ENCODE measurements around the gene SORCS3.

Gene SORCS3

GRCh38 chr10:105206616-105207015 is 565.5 kb downstream of the SORCS3 start:
- DNase-seq = no peak

DNA sequence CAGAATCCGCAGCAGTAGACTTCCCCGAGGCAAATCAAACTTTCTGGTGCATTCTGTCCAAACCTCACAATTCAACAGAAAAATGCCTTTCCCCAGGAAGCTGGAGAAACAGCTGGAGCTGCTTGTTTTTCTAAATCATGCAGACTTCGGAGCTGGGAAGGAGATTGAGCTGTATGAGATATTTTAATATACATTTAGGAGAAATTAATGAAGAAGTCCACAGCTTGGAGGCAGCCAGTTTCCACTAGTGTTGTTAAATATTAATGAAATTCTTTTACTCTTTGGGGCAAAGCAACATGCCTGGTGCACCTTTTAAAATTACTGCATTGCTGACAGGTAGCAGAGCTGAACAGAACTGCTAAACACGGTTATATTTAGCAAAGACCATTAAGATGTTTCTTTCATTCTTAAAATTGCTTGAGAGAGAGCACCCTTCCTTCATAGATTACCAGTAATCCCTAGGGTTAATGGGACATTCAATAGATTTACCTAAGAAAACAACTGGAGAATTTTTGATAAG is 566.4 kb downstream of the SORCS3 start:
- DNase-seq = no peak

DNA sequence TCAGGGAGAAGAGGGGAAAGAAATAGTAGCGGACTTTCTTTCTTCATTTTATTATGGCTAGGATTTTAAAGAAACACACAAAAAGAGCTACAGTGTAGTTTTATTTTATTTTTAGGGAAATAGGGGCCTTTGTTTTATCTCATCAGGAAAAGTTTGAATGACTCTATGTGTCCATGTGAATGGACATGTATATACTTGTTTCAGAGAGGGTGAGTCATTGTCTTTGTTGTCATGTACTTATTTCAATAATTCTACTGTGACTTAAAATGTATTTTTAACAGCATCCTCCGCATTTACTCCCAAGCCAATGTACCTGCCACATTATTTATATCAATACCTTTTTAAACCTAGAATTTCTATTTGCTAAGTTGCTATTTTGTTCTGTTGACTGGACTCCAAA is 569.5 kb downstream of the SORCS3 start:
- no peak for DNase-seq

DNA sequence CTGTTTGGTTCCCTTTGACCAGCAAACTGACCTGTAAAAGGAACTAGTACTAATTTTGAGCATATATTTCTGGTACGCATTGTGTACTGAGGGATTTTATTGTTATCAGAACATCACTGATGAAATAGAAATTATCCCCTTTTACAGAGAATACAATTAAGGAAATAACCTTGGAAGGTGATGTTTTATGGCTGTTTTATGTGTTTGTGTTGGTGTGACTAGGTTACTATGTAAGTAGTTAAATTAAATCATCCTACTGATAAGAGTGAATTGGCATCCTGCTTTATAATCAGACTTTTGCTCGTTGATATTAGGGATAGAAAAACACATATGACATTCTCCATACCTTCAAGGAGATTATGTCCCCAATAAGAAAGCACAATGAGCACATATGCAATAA is 596.6 kb downstream of the SORCS3 start:
- no peak for DNase-seq

DNA sequence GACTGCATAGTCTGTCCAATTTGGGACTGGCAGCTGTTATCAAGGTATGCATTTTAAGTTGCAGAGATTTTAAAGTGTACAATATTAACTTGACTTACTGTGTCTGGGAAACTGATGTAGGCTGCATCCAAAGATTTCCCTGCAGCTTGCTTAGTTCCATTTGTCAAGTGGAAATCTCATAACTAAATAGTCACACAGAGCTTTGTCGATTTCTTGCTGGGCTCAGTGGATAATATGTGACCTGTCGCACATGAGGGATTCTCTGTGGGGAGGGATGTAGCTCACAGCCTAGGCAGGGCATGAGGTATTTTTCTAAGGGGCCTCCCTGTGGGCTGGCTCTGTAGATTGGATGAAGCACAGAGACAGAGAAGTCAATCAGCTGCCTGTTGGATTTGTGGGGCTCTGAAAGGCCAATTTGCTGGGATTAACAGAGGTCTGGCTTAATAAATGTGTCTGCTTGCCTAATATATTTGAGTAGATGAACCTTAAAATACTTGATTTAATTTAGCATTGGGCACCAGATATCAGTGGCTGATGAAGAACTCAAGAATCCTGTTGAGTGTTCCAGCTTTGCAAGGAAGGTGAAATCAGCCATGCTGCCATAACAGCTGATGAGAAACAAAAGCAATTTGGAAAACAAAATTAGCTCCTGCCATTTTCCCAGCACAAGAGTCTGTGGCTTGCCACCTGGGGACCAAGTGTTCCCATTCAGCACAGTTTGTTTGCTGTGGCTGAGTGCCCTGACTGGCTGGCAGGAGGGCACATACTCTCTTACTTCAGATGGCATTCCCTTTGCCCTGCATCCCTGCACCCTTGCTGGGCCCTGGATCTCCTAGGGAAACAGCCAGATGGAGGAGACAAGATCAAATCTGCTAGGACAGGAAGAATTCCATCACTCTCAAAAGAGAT is 598.5 kb downstream of the SORCS3 start:
- DNase-seq = no peak

DNA sequence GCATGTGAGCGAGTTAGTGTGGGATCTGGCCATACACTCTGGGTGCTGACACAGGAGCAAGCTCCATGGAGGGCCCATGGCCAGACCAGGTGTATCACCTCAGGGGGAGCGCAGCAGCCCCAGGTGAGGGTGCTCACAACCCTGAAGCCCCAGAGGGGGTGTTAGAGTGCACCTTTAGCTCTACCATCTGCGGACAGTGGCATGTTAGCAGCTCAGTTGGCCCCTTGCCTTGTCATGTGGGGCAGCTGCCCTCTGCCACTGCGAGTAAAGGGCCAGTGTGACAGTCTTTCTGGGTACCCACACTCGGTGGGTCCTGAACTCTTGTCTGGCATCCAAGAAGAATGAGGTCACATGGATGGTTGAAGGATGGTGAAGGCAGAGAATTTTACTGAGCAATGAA is 600.2 kb downstream of the SORCS3 start:
- DNase-seq = no peak

DNA sequence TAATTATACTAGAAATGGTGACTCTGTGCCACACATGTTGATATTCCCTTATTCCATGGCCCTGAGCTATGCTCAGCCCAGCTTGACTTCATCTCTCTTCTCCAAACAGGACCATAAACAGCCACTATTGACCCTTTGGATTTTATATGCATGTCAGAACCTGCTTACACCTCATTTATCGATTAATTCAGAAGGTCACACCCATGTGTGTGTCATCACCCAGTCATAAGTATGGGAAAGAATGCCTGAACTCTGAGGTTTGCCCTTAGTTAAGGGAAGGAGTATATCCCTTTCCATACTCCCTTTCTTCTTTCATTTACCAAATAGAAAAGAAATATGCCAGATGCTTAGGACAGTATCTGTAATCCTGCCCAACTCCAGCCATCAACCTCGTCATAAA is 602.3 kb downstream of the SORCS3 start:
- DNase-seq = no peak

DNA sequence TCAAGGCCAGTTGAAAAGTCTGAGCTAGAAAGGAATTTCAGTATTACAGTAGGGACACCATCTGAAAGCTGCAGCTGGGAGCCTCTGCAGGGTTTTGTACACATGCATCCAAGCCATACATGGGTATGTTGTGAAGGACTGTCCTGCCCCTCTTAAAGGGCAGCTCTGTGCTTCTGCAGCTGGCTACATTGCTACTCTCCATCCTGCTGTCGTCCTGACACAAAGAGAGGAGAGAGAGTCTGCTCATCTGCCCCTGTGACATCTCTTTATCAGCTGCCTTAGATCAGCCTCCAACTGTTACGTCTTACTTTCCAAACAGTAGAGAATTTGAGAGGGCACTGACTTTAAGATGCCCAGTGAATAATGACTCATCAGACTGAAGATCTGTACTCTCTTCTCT is 602.7 kb downstream of the SORCS3 start:
- DNase-seq = no peak

DNA sequence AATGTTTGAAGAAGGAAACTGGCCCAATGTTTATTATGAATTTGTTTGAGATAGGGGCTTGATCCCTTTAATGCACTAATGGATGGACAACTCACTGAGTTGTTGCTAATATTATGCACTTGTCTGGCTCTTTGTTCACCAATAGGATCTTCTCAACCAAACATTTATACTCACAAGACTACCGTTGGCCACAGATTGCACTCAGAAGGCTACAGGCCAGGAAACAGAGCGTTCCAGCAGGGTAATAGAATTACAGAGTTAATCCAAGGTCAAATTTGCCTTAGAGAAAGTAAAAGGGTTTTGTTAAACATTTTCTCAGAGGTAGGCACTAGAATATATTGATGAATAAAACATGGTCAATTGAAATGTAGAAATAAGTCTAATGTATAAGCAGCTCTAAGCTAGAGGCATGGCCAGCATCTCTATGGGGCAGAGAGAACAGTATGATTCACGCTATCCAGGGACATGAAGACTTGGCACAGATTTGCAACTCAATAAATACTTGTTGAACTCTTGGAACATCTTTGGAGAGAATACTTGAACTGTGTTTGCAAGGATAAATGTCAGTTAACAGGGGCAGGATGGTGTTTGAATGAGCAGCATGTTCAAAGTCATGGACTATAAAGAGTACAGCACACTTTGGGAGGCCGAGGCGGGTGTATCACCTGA is 606.9 kb downstream of the SORCS3 start:
- no peak for DNase-seq

GRCh38 chr10:105252911-105253310 is 611.8 kb downstream of the SORCS3 start:
- DNase-seq = no peak

DNA sequence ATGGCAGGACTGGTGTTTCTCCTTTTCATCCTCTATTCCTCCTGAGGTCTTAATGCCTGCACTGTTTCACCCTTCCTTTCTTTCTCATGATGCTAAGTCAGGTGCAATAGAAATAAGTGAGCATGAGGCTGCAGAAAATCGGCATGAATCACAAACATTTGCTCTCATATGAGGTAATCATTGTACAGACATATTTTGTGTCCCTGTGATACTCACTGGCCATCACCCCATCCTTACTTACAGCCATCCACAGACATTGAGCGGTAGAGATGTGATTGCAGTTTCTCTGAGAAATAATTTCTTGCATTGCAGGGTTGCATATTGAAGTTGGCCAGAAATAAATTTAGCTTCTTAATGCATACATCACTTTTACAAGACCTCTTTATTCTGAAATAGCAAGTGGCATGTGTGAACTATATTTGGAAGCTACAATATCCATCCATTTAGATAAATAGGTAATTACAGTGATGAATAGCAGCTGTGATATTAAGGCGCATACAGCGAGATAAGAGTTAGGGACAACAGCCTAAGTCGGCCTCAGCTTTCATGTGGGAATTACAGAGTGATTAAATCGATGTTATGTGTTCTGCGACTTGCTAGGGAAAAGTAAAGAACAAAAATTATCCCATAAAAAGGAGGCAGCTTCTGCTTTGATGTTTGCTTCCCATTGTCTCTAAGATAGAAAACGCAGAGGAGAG is 612.6 kb downstream of the SORCS3 start:
- DNase-seq = no peak

DNA sequence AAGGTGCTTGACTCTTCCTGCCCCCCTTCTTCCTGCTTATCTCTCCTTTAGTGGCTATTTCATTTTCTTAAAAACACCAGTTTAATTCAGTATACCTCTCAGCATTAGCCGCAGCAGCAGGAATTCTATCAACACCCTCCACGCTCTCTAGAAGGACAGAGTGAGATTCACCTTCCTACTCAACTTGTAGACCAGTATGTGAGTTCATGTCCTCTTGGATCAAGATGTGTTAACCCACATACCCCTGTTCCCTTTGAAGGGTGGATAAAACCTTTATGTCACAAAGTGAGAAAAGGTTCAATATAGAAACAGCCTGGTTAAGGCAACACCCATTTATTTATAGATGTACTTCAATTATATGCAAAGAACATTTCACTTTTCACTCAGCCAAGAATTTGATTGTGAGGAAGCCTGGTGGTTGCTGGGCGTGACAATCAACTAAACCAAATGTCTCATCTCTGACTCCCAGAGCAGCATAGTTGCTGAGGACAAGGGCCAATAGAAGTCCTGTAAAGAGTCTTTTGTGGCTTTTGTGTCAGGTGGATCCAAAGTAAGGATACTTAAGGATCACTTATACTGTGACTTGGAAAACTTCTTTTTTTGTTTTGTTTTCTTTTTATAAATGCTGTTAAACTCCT is 617.1 kb downstream of the SORCS3 start:
- no peak for DNase-seq

DNA sequence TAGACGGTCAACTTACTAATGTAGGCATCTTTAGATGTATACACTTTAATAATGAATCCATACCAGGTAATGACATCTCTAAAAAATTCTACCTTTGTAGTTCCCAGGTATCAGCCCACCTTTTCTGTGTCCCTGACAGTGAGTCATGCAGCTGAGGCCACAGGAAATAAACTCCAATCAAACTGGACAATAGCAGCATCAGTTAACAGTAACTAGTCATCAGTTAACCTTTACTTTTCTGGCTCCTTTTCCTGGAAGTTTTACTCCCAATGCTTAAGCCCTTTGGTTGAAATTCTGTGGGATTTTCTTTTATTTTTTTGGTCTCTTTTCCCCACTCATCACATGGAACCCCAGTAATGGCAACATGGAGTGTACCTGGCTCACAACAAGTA is 617.6 kb downstream of the SORCS3 start:
- DNase-seq = no peak

DNA sequence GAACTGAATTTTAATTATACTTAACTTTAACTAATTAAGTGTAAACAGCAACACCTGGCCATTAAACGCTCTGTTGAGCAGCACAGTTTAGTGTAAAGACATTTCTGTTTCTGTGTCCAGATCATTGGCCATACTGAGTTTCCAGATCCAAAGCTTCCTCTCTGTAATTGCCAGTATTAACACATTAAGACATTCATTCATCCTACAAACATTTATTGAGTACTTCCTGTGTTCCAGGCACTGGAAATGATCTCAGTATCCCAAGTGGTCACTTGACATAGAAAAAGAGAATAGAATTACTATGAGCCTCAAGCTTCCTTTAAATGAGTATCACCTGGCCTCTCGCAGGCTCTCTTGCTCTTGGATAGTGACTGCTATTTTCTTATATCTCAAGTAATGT is 618.1 kb downstream of the SORCS3 start:
- no peak for DNase-seq

DNA sequence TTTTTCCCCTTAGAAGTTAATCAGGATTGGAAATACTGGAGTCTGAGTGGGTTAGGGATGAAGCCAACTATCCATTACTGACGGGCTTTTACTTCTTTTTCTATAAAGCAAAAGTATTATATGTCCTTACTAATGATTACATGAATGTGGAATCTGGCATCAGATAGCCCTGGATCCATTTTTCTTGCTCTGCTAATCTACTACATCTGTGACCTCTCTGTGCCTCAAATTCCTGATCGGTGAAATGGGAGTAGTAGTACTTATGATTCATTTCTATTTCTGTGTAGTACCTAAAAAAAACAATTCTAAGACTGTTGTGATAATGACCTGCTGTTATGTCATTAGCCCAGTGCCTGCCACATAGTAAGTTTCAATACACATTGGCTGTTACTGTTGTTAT is 621.6 kb downstream of the SORCS3 start:
- DNase-seq = no peak

GRCh38 chr10:105266966-105267539 is 626.0 kb downstream of the SORCS3 start:
- no peak for DNase-seq

DNA sequence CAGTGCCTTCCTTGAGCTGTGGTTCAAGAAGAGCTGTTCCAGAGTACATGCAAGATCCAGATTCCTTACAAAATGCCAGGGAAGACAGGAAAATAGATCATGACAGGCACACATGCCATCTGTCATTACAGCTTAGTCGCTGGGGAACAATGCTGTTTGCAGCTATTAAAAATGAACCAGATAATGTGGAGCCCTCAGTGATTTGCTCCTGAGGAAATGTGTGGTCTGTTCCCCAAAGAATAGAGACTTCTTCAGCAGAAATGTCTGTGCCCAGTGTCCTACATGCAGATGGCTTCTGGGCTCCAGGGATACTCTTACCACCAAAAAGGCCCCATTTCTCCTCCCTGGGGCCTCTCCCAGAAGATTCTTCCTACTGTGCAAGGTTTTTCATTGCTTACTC is 627.9 kb downstream of the SORCS3 start:
- no peak for DNase-seq

- DNase-seq = no peak
Measured at GRCh38 chr10:105269689-105270088, 628.6 kb downstream of the SORCS3 start.

DNA sequence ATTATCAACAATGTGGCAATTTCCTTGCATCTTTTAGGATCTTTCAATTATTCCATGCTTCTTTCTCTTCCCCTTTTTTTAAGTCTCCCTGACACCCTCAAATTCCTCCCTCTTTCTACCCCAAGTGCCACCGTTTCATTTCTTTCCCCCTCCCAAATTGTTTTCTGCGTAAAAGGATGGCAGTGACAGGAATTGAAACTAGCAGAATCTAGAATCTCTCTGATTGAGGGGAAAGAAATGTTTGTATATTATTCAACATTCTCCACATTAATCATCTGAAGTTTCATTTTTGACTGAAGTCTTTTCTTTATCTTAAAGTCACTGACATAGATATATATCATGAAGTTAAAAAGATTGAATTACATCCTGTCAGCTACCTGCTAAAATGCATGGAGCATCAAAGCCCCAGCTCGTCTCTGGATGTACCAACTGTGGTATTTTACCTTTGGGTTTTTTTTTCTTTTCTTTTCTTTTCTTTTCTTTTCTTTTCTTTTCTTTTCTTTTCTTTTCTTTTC is 633.5 kb downstream of the SORCS3 start:
- no peak for DNase-seq

DNA sequence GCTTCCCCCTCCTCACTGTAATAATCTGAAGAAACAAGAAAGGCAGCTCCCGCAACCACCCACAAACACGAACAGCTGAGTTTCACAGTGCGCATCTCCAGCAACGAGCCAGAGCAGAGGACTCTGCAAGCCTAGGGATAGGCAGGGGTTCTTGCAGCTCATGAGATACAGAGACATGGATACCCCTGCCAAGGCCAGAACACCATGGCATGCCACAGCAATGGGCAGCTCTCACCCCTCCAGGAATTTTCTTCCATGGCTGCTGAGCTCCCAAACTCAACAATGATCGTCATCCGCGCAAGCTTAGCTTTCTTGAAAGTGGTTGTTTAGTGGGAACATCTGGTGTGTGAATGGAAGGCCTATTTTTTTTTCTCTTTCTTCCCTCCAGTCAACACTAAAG is 637.3 kb downstream of the SORCS3 start:
- DNase-seq = no peak

GRCh38 chr10:105279101-105279500 is 638.0 kb downstream of the SORCS3 start:
- DNase-seq = no peak

GRCh38 chr10:105280895-105281294 is 639.8 kb downstream of the SORCS3 start:
- DNase-seq = no peak

All from hematopoietic multipotent progenitor cell treated with erythropoietin and hydrocortisone succinate and interleukin-3 and kit ligand, for 6 days (in vitro differentiated cells).